CD4-positive, alpha-beta T cell treated with Interleukin-17A for 4 hours (primary cell): ENCODE results near the gene CLEC10A.
"Not testable (repeated sequence)": the region's sequence is repeated elsewhere in the genome, so short reads cannot be mapped to it uniquely, and the experiment has no call there.

Experiments
- DNase-seq: peaks from one replicate; pipeline ENCODE4 v3.0.0-alpha.2; 2020; ENCODE audit warnings: mixed read lengths

CLEC10A gene

GRCh38 chr17:7070712-7071111, 9.3 kb downstream of the CLEC10A start:
- DNase-seq, result no peak

- no peak for DNase-seq
These were observed 11.8 kb downstream of the CLEC10A start for GRCh38 chr17:7068268-7068667.

- no peak for DNase-seq
These were observed 12.9 kb downstream of the CLEC10A start for GRCh38 chr17:7067198-7067597.

GRCh38 chr17:7064261-7064660, 15.8 kb downstream of the CLEC10A start:
- DNase-seq, result no peak

GRCh38 chr17:7063518-7064094, 16.4 kb downstream of the CLEC10A start:
- DNase-seq, result no peak

GRCh38 chr17:7060165-7060891, 19.7 kb downstream of the CLEC10A start:
- DNase-seq, result peak; percentile 17

GRCh38 chr17:7058831-7059447, 21.1 kb downstream of the CLEC10A start:
- DNase-seq, result no peak

- DNase-seq, result no peak
These were observed 23.7 kb downstream of the CLEC10A start for GRCh38 chr17:7056386-7056785.

- DNase-seq, result not testable (repeated sequence)
These were observed 29.5 kb downstream of the CLEC10A start for GRCh38 chr17:7050583-7050982.

GRCh38 chr17:7048968-7049367, 31.1 kb downstream of the CLEC10A start:
- DNase-seq, result no peak

GRCh38 chr17:7047566-7047965, 32.5 kb downstream of the CLEC10A start:
- DNase-seq, result no peak

- DNase-seq, result peak; percentile 76
These were observed 33.2 kb downstream of the CLEC10A start for GRCh38 chr17:7046725-7047397.

GRCh38 chr17:7046127-7046724, 33.8 kb downstream of the CLEC10A start:
- DNase-seq, result peak; percentile 68

GRCh38 chr17:7045492-7046126, 34.4 kb downstream of the CLEC10A start:
- peak; percentile 58 for DNase-seq

- DNase-seq, result peak; percentile 50
These were observed 36.4 kb downstream of the CLEC10A start, which contains the start of gene SLC16A11 for GRCh38 chr17:7043497-7044198. TSS of gene SLC16A11 (minus strand) at chr17:7044092. CDS start at chr17:7043513, 579 bp downstream.

- DNase-seq, result no peak
These were observed 36.9 kb downstream of the CLEC10A start for GRCh38 chr17:7043182-7043496.

- peak; percentile 57 for DNase-seq
These were observed 37.4 kb downstream of the CLEC10A start for GRCh38 chr17:7042501-7043181.

- DNase-seq, result no peak
These were observed 38.2 kb downstream of the CLEC10A start for GRCh38 chr17:7041607-7042500.

- DNase-seq, result no peak
These were observed 40.2 kb downstream of the CLEC10A start for GRCh38 chr17:7039832-7040231.
